ENCODE measurements around the gene UGGT1.

Gene UGGT1

GRCh38 chr2:128219891-128220290 lies 128.9 kb downstream of the UGGT1 start:
- DNase-seq (ENCODE audit: low read depth, low spot score) = no peak

GRCh38 chr2:128227862-128228261 lies 136.9 kb downstream of the UGGT1 start:
- no peak for DNase-seq (ENCODE audit: low read depth, low spot score)

GRCh38 chr2:128228894-128229293 lies 137.9 kb downstream of the UGGT1 start:
- no peak for DNase-seq (ENCODE audit: low read depth, low spot score)

- peak; percentile 5 for DNase-seq (ENCODE audit: low read depth, low spot score)
Measured at GRCh38 chr2:128232965-128233789, 142.2 kb downstream of the UGGT1 start.

- no peak for DNase-seq (ENCODE audit: low read depth, low spot score)
Measured at GRCh38 chr2:128233790-128234395, 142.9 kb downstream of the UGGT1 start.

GRCh38 chr2:128234613-128235012 lies 143.6 kb downstream of the UGGT1 start:
- no peak for DNase-seq (ENCODE audit: low read depth, low spot score)

GRCh38 chr2:128235581-128235980 lies 144.6 kb downstream of the UGGT1 start:
- no peak for DNase-seq (ENCODE audit: low read depth, low spot score)

GRCh38 chr2:128236491-128237035 lies 145.6 kb downstream of the UGGT1 start:
- no peak for DNase-seq (ENCODE audit: low read depth, low spot score)

GRCh38 chr2:128237081-128237534 lies 146.1 kb downstream of the UGGT1 start:
- DNase-seq (ENCODE audit: low read depth, low spot score) = no peak

- no peak for DNase-seq (ENCODE audit: low read depth, low spot score)
Measured at GRCh38 chr2:128237911-128238697, 147.1 kb downstream of the UGGT1 start.

- DNase-seq (ENCODE audit: low read depth, low spot score) = no peak
Measured at GRCh38 chr2:128241896-128242295, 150.9 kb downstream of the UGGT1 start.
